H1 (cell line): ENCODE results near the gene WDR43. TPM values are rescaled to one million over a fixed set of nuclear protein-coding genes. Genes with fewer than 3 reads are reported as not detected.

Source experiments
- CTCF ChIA-PET: fragments of 300-600 bp; sonication (Branson Sonifier 250); formaldehyde crosslinking; loops from one replicate; lab custom pipeline; 2021; ENCODE audit not compliant: partially characterized antibody; lab: Charles Lee
- POLR2A ChIA-PET: fragments of 300-600 bp; sonication (Branson Sonifier 250); formaldehyde crosslinking; loops from one replicate; lab custom pipeline; 2021; ENCODE audit warnings: inconsistent platforms; ENCODE audit not compliant: partially characterized antibody; lab: Charles Lee
- DNase-seq, 2 experiments: peaks; one replicate each; pipeline versions ENCODE4 v3.0.0 to v3.0.0-alpha.2; 2010 to 2022; ENCODE audit warnings: low spot score in 2 of 2, low read depth in 1 of 2, mixed read lengths in 1 of 2
- FAIRE-seq: peaks from 2 replicates; lab custom pipeline; 2011; peaks lifted over from hg19 to GRCh38; lab: Jason Lieb, UNC
- H2AFZ ChIP-seq: 2 replicates; pipeline ENCODE4 v1.8.1; 2012; ENCODE audit warnings: low read length, inconsistent platforms
- H2AK5ac ChIP-seq: 2 replicates; pipeline ENCODE4 v1.6.1; 2013; ENCODE audit warnings: low read depth, low read length
- H2BK120ac ChIP-seq: replicated peaks from 2 replicates; pipeline ENCODE3; 2013; ENCODE audit warnings: low read depth, low read length, inconsistent platforms
- H2BK12ac ChIP-seq: 2 replicates; pipeline ENCODE4 v1.6.1; 2013; ENCODE audit warnings: low read depth, low read length
- H2BK15ac ChIP-seq: 2 replicates; pipeline ENCODE4 v1.6.1; 2013; ENCODE audit warnings: low read length
- H2BK20ac ChIP-seq: 2 replicates; pipeline ENCODE4 v1.6.1; 2013; ENCODE audit warnings: low read length
- H2BK5ac ChIP-seq: 2 replicates; pipeline ENCODE4 v1.6.1; 2013; ENCODE audit warnings: low read depth, low read length
- H3K14ac ChIP-seq: 2 replicates; pipeline ENCODE4 v1.6.1; 2013; ENCODE audit warnings: inconsistent platforms; ENCODE audit not compliant: insufficient read length
- H3K18ac ChIP-seq: 2 replicates; pipeline ENCODE4 v1.6.1; 2013; ENCODE audit warnings: low read length; ENCODE audit errors: extremely low read depth
- H3K23ac ChIP-seq: 2 replicates; pipeline ENCODE4 v1.6.1; 2013; ENCODE audit warnings: inconsistent platforms; ENCODE audit not compliant: insufficient read length
- H3K23me2 ChIP-seq: 2 replicates; pipeline ENCODE4 v1.6.1; 2013; ENCODE audit warnings: low read depth, low read length
- H3K27ac ChIP-seq: 2 replicates; pipeline ENCODE4 v1.6.1; 2011; ENCODE audit warnings: low read depth, low read length, inconsistent platforms
- H3K27me3 ChIP-seq, 4 experiments: replicated peaks in 1 of 4; 1 replicate in 1 of 4; 2 replicates in 3 of 4; pipeline versions ENCODE4 v1.6.1 to v1.8.1; 2011 to 2013; ENCODE audit warnings: low read length in 3 of 4, mild to moderate bottlenecking in 3 of 4, inconsistent platforms in 2 of 4, mixed read lengths in 2 of 4, moderate library complexity in 1 of 4; ENCODE audit not compliant: control insufficient read depth in 3 of 4, insufficient read depth in 3 of 4; ENCODE audit errors: extremely low read depth in 1 of 4
- H3K36me3 ChIP-seq, 4 experiments: 2 replicates each; pipeline versions ENCODE4 v1.6.1 to v1.8.1; 2011 to 2013; ENCODE audit warnings: mild to moderate bottlenecking in 4 of 4, low read length in 3 of 4, moderate library complexity in 2 of 4, control low read depth in 1 of 4, inconsistent platforms in 1 of 4; ENCODE audit not compliant: insufficient read depth in 4 of 4, control insufficient read depth in 2 of 4
- H3K4ac ChIP-seq: replicated peaks from 2 replicates; pipeline ENCODE3; 2013; ENCODE audit warnings: low read length, low read depth, mixed read lengths, inconsistent platforms; ENCODE audit not compliant: insufficient read length
- H3K4me1 ChIP-seq, 4 experiments: replicated peaks in 1 of 4; 1 replicate in 1 of 4; 2 replicates in 3 of 4; pipeline versions ENCODE4 v1.6.1 to v1.8.1; 2011 to 2013; ENCODE audit warnings: low read length in 3 of 4, inconsistent platforms in 2 of 4, mixed read lengths in 1 of 4; ENCODE audit not compliant: insufficient read depth in 4 of 4, control insufficient read depth in 3 of 4
- H3K4me2 ChIP-seq, 2 experiments: 2 replicates each; pipeline versions ENCODE4 v1.6.1 to v1.8.1; 2011 to 2013; ENCODE audit warnings: low read depth in 2 of 2, low read length in 2 of 2, control low read depth in 1 of 2, inconsistent platforms in 1 of 2, mild to moderate bottlenecking in 1 of 2; ENCODE audit not compliant: insufficient read depth in 1 of 2
- H3K4me3 ChIP-seq, 4 experiments: fragments of 200-600, 300-600 bp in 1 of 4; sonication (generic), shearing (Covaris generic), sonication (Bioruptor Twin) in 1 of 4; 2 replicates each; pipeline versions ENCODE4 v1.5.1 to v1.8.1; 2011 to 2016; ENCODE audit warnings: low read length in 4 of 4, low read depth in 3 of 4, control low read depth in 2 of 4, inconsistent platforms in 2 of 4, mild to moderate bottlenecking in 2 of 4, mixed read lengths in 1 of 4, moderate library complexity in 1 of 4; ENCODE audit not compliant: insufficient read depth in 2 of 4; ENCODE audit errors: extremely low read depth in 1 of 4
- H3K56ac ChIP-seq: replicated peaks from 2 replicates; pipeline ENCODE3; 2013; ENCODE audit warnings: low read depth, mild to moderate bottlenecking, mixed read lengths, low read length, inconsistent platforms; ENCODE audit not compliant: insufficient read length
- H3K79me1 ChIP-seq: 2 replicates; pipeline ENCODE4 v1.6.1; 2013; ENCODE audit warnings: low read depth, low read length, control low read depth
- H3K79me2 ChIP-seq, 2 experiments: 2 replicates each; pipeline versions ENCODE4 v1.6.1 to v1.8.1; 2012 to 2013; ENCODE audit warnings: low read length in 2 of 2, mild to moderate bottlenecking in 2 of 2, inconsistent platforms in 1 of 2; ENCODE audit not compliant: insufficient read depth in 2 of 2, control insufficient read depth in 1 of 2
- H3K9ac ChIP-seq, 4 experiments: replicated peaks in 1 of 4; 1 replicate in 1 of 4; 2 replicates in 3 of 4; pipeline versions ENCODE4 v1.6.1 to v1.8.1; 2011 to 2013; ENCODE audit warnings: low read depth in 3 of 4, low read length in 3 of 4, control low read depth in 2 of 4, mild to moderate bottlenecking in 2 of 4, moderate library complexity in 2 of 4, inconsistent platforms in 1 of 4; ENCODE audit errors: extremely low read depth in 1 of 4
- H3K9me3 ChIP-seq, 2 experiments: 2 replicates each; pipeline versions ENCODE4 v1.6.1 to v1.8.1; 2012 to 2013; ENCODE audit warnings: mild to moderate bottlenecking in 2 of 2, moderate library complexity in 2 of 2, control low read depth in 1 of 2, inconsistent platforms in 1 of 2, low read depth in 1 of 2, low read length in 1 of 2, mixed read lengths in 1 of 2; ENCODE audit not compliant: insufficient read depth in 2 of 2
- H4K20me1 ChIP-seq, 2 experiments: replicated peaks in 1 of 2; 2 replicates each; pipeline versions ENCODE3 to v1.8.1; 2011 to 2013; ENCODE audit warnings: inconsistent platforms in 2 of 2, low read length in 2 of 2, mild to moderate bottlenecking in 1 of 2; ENCODE audit not compliant: insufficient read depth in 2 of 2, control insufficient read depth in 1 of 2
- H4K5ac ChIP-seq: 2 replicates; pipeline ENCODE4 v1.6.1; 2013; ENCODE audit warnings: low read length, low read depth, mixed read lengths, inconsistent platforms; ENCODE audit not compliant: insufficient read length
- H4K8ac ChIP-seq: 2 replicates; pipeline ENCODE4 v1.8.0; 2013; ENCODE audit warnings: mild to moderate bottlenecking, moderate library complexity, low read length, inconsistent platforms; ENCODE audit not compliant: insufficient read depth; ENCODE audit errors: extremely low read depth
- H4K91ac ChIP-seq: replicated peaks from 2 replicates; pipeline ENCODE3; 2013; ENCODE audit warnings: low read length, mixed read lengths, inconsistent platforms; ENCODE audit not compliant: insufficient read length
- BCL11A ChIP-seq, 2 experiments: IDR thresholded peaks; one replicate each; pipeline ENCODE4 v1.6.1; 2011; ENCODE audit warnings: low read depth in 2 of 2, low read length in 2 of 2, mild to moderate bottlenecking in 2 of 2
- BRCA1 ChIP-seq: IDR thresholded peaks from 2 replicates; pipeline ENCODE4 v1.6.1; 2012; ENCODE audit warnings: low read depth, low read length, improper control_type of control experiment
- POLR2A ChIP-seq, 2 experiments: IDR thresholded peaks; 1 replicate in 1 of 2; 2 replicates in 1 of 2; pipeline ENCODE4 v1.6.1; 2011; ENCODE audit warnings: low read depth in 2 of 2, low read length in 2 of 2, mild to moderate bottlenecking in 2 of 2; ENCODE audit errors: control extremely low read depth in 1 of 2
- WGBS, 2 experiments: shearing (Covaris generic) in 1 of 2; methylation state at CpG; one replicate each; pipeline versions ENCODE4 v1.1.6 to v1.1.7; 2013 to 2015; ENCODE audit warnings: low lambda C conversion rate in 2 of 2, mixed read lengths in 2 of 2, inconsistent platforms in 1 of 2, low coverage in 1 of 2, missing lambda C conversion rate in 1 of 2; ENCODE audit not compliant: insufficient replicate concordance in 2 of 2, insufficient coverage in 1 of 2, insufficient read length in 1 of 2; ENCODE audit errors: extremely low coverage in 1 of 2, missing lambda C conversion rate in 1 of 2; 5-methylcytosine and 5-hydroxymethylcytosine counted together
- polyA plus RNA-seq, 7 experiments: library from polyadenylated mRNA; depleted of rRNA in 3 of 7; stranded (reverse) in 5 of 7; unstranded in 2 of 7; fragments of >200 nt in 5 of 7; fragments of 200-250 nt in 2 of 7; gene quantifications; 1 replicate in 5 of 7; 2 replicates in 1 of 7; 4 replicates in 1 of 7; pipeline versions ENCODE4 v1.2.1 to v1.2.3, GENCODE V29; 2011 to 2013; ENCODE audit warnings: missing spikeins in 2 of 7, mixed read lengths in 2 of 7
- total RNA-seq: library from RNA; stranded (reverse); fragmentation: NEBNext Ultra II Directional; extraction: Animal tissue kit (Norgen Biotek cat#: 25700); gene quantifications from 2 replicates; pipeline ENCODE4 v1.2.1, GENCODE V29; 2021

The WDR43 gene
- total and polyA plus RNA-seq, 2 of the 8 experiments (the other 6 are each of a cell fraction or from before 2014, with no cell fraction given): 57.8 to 142 TPM

DNA sequence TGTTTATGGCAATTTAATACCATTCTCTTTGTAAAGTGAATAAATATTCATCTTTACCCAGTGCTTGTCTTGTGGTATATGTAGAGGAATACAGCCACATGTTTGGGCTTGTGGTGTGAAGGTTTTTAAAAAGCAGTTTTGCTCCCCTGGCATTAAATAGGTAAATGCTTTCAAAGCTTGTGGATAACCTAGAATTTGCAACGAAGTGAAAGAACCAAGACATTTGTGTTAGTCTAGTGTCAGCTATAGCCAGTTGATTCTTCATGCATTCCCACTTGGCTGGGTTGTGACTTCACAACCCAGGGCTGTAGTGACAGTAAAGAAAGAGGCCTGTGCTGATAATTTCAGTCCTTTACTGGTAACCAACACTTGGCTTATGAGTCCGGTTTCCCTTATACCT lies 53.7 kb downstream of the WDR43 start:
- Histone ChIP-seq H4K8ac (no peak overlapping the region; the same call in 1 of the 2 replicates), H3K4me3 (no peak overlapping the region)
- TF ChIP-seq POLR2A (IDR thresholded peaks at IDR 0.05; ENCODE audit: control extremely low read depth in 1 of 2, low read depth in 2 of 2, low read length in 2 of 2): peak in 1 of 2 experiments; percentile 41; a peak in 1 of 3 replicates
- TF ChIP-seq BCL11A (IDR thresholded peaks at IDR 0.05; ENCODE audit: low read depth in 2 of 2, low read length in 2 of 2): no peak
- TF ChIP-seq BRCA1: no peak
- TF ChIP-seq, all 59 proteins: peak for 1
- H3K4ac ChIP-seq: no peak overlapping the region
- no peak overlapping the region for H3K14ac ChIP-seq
- no peak overlapping the region for H2BK15ac ChIP-seq
- H3K23me2 ChIP-seq: no peaks in the 10 kb centered on the region
- no peak overlapping the region for H2BK12ac ChIP-seq
- no peak overlapping the region for H3K18ac ChIP-seq
- H4K91ac ChIP-seq: no peak overlapping the region
- no peak overlapping the region for H3K27ac ChIP-seq
- H3K27me3 ChIP-seq: peaks cover 0 to 1% (median 0%) of the 10 kb centered on the region in 4 experiments; a peak in 1 of 7 replicates
- no peak for DNase-seq
- CTCF ChIA-PET: no interaction called here
- no peak overlapping the region for H2BK20ac ChIP-seq
- H2BK120ac ChIP-seq: no peak overlapping the region
- peaks cover 3% of the 10 kb centered on the region; the same call in 1 of the 2 replicates for H3K79me1 ChIP-seq
- WGBS, 2 experiments: 92% methylated on average over 2 of the region's 2 CpGs; no CpG with 5 or more reads in 1 of the 2 experiments
- H3K4me1 ChIP-seq: peaks cover 2 to 7% (median 4%) of the 10 kb centered on the region in 4 experiments; a peak in 5 of 7 replicates
- no peak overlapping the region for H3K4me2 ChIP-seq
- H3K79me2 ChIP-seq: no peaks in the 10 kb centered on the region
- no peak overlapping the region for H3K9ac ChIP-seq
- H3K36me3 ChIP-seq: peaks cover 20 to 65% (median 53%) of the 10 kb centered on the region in 4 experiments
- peaks cover 16 to 21% of the 10 kb centered on the region in 2 experiments; a peak in 3 of 4 replicates for H3K9me3 ChIP-seq
- POLR2A ChIA-PET: no interaction called here
- no peak overlapping the region for H2AK5ac ChIP-seq
- H2AFZ ChIP-seq: no peak overlapping the region
- no peak overlapping the region for H3K23ac ChIP-seq
- no peak overlapping the region for H3K56ac ChIP-seq
- H2BK5ac ChIP-seq: no peak overlapping the region
- H4K5ac ChIP-seq: no peak overlapping the region
- FAIRE-seq: no peak
- H4K20me1 ChIP-seq: peaks cover 1 to 3% of the 10 kb centered on the region in 2 experiments
